RKO (cell line): ENCODE measurements around the gene ST8SIA1.
"Not testable (repeated sequence)": the region's sequence is repeated elsewhere in the genome, so short reads cannot be mapped to it uniquely, and the experiment has no call there.

Experiments
- DNase-seq: peaks from one replicate; pipeline ENCODE4 v3.0.0-alpha.2; 2016; ENCODE audit warnings: low spot score

The ST8SIA1 gene

DNA sequence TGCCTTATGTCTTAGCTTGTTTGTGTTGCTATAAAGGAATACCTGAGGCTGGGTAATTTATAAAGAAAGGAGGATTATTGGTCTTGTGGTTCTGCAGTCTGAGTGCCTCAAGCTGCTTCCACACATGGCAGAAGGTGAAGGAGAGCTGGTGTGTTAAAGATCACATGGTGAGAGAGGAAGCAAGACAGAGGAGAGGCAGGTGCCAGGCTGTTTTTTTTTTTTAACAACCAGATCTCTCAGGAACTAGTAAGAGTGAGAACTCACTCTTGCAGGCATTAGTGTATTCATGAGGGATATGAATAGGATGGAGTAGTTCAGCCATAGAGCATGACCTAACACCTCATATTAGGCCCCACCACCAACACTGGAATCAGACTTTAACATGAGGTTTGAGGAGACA is 165.1 kb downstream of the ST8SIA1 start:
- DNase-seq: no peak

DNA sequence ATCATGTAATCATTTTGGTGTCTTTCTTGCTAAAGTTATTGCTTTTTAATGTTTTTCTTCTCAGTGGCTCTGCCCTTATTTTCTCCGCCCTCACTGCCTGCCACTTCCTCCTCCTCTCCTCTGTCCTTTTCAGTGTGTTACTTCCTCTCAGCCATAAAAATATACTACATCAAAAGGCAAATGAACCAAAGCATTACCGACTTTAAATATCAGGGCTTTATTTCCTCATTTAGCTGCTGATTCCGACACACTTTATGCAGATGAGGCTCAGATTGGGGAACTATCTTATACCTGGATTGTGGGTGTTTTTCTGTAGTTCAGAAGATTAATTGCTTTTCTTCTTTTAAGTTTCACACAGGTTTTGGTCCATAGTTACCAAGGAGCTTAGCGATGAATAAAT is 170.4 kb downstream of the ST8SIA1 start:
- no peak for DNase-seq

DNA sequence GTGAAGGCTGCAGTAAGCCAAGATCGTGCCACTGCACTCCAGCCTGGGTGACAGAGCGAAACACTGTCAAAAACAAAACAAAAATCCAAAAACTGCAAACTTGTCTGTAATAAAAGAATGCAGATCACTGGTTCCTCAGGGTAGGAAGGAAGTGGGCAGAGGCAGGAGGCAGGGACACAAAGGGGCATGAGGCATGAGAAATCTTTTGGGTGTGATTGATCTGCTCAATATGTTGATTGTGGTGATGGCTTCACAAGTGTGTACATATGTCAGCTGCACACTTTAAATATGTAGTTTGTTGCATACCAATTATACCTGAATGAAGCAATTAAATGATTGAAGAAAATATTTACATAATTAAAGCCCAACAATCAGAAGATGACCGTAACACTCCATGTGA is 170.9 kb downstream of the ST8SIA1 start:
- DNase-seq: no peak

DNA sequence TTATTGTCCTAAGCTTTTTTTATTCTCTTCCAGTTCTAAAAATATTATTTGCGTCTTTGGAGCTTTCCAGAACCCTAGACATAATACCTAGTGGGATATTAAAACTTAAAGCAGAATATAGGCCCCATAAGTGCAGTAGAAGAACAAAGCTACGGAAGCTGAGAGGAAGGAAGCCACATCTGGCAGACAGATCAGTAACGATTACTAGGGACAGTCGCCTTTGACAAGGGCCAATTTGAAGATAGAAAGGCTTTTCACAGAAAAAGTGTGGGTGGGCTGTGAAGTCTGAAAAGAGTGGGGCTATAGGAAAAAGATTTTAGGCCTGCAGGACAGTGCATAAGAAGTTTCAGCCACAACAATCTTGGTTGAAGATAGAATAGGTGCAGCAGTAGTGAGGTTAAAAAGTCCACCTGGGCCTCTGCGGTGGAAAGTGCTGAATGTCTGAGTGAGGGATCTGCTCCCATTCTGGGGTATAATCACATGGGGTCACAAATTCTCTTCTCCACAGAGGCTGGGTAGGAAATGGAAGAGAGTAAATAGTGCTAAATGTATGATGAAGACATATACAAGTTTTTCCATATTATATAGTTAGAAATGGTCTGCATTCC is 174.0 kb downstream of the ST8SIA1 start:
- DNase-seq: no peak

DNA sequence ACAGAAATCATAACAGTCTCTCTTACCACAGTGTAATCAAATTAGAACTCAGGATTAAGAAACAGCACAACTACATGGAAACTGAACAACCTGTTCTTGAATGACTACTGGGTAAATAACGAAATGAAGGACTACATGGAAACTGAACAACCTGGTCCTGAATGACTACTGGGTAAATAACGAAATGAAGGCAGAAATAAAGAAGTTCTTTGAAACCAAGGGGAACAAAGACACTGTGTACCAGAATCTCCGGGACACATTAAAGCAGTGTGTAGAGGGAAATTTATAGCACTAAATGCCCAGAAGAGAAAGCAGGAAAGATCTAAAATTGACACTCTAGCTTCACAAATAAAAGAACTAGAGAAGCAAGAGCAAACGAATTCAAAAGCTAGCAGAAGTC is 185.2 kb downstream of the ST8SIA1 start:
- DNase-seq: not testable (repeated sequence)

DNA sequence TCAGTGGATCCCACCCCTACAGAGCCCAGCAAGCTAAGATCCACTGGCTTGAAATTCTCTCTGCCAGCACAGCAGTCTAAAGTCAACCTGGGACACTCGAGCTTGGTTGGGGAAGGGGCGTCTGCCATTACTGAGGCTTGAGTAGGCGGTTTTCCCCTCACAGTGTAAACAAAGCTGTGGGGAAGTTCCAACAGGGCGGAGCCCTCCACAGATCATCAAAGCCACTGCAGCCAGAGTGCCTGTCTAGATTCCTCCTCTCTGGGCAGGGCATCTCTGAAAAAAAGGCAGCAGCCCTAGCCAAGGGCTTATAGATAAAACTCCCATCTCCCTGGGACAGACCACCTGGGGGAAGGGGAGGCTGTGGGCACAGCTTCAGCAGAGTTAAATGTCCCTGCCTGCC is 187.8 kb downstream of the ST8SIA1 start:
- DNase-seq: not testable (repeated sequence)
